SW480 (cell line): Measurements from ENCODE around the gene MOV10.

Experiments used
- DNase-seq: peaks from one replicate; pipeline ENCODE4 v3.0.0-alpha.2; 2016; ENCODE audit warnings: low spot score

Gene MOV10

DNA sequence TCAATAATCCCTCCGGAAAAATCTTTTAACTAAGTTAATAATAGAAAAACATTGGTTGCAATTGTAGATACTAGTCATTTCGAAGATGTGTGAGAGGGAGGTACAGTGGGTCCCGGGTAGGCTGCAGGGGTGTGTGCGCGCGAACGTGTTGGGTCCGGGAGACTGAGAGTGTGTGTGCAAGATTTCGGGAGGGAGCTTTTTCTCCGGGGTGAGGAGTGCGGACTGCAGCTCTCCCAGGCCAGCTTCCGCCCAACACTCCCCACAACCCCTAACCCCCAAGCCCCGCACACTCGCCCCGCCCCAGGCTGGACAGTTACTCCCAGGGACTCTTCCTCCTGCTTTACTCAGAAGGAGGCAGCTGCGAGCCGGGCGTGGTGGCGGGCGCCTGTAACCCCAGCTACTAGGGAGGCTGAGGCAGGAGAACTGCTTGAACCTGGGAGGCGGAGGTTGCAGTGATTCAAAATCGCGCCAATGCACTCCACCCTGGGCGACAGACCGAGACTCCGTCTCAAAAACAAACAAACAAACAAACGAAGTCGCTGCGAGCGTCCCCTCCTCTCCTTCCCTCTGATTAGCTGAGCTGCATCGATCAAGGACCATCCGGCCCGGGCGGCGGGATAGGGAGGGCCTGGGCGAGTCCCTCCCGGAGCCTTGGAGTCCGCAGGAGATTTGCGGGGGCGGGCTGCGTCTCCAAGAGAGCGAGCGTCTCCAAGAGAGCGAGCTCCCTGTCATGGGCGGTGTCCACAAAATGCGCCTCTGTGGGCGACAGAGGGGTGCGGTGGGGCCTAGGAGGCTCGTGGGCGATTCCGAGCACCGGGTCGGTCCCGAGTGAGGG lies 68.9 kb downstream of the MOV10 start:
- DNase-seq, result no peak

DNA sequence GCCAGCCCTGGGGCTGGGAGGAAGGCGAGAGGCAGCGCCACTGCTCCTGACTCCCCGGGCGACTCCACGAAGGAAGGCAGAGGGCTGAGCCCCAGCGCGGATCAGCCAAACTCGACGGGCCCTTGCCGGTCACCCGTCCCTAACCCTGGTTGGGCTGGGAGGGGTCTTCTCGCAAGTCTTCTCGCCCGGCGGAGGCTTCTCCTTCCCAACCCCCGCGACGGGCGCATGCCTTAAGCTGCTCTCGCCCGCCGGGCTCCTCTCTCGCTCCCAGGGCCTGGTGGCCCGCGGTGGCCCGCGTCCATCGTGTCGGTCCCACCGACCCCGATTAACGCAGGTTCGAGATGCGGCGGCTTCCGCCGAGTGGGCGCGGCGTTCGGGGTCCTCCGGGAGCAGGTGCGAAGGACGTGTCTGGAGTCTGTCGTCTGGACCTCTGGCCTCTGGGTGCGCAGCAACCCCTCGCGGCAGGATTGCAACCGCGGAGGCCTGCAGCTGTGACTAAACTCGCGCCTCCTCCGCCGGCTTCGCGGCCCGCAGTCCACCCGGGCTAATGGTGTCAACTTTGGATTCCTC lies 69.6 kb downstream of the MOV10 start:
- DNase-seq, result no peak

DNA sequence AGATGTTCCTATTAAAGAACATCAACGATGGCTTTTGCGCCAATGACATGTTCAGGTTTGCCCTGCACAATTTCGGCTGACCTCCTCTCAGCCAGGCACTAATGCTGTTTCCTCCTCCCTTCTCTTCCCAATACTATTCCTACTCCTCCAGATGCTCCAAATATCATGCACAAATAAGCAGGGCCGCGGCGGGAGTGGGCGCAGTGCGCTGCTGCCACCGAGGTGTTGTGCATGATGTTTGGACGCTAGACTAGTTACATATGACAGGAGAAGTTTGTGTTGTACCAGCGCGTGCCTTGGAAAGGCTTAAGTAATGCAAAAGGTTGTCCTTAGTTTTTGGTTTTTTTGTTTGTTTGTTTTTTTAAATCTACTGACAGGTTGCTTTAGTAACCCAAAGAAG lies 73.9 kb downstream of the MOV10 start:
- DNase-seq, result no peak
